Measurements from ENCODE around the gene PHACTR3.

GRCh38 chr20:59690101-59690500 lies 85.8 kb downstream of the PHACTR3 start:
- TF ChIP-seq CTCF (IDR thresholded peaks at IDR 0.05): no peak
- TF ChIP-seq ZFX (IDR thresholded peaks at IDR 0.05; ENCODE audit: borderline replicate concordance): no peak
